ENCODE data around the gene STAT5B. TPM values are rescaled to one million over a fixed set of nuclear protein-coding genes. Genes with fewer than 3 reads are reported as not detected.

The STAT5B gene
- total and polyA plus RNA-seq, 2 of the 8 experiments (the other 6 are each of a cell fraction or from before 2014, with no cell fraction given): 35.3 to 52.6 TPM

DNA sequence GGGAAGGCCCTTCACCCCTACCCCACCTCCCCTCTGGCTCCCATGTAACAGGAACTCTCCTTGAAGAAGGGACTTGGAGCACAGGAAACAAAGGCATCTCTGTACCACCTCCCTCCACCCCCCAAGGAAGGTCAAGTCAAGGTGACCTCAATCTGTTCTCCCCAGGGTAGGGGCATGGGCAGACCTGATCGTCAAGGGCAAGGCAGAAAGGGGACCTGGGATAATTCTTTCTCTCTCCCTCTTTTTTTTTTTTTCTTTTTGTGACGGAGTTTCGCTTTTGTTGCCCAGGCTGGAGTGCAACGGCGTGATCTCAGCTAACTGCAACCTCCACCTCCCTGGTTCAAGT, 7.8 kb upstream of the STAT5B start (continued):
- no peak for TF ChIP-seq GABPA (IDR thresholded peaks at IDR 0.05; ENCODE audit: borderline replicate concordance, insufficient read depth, low read length)
- TF ChIP-seq, protein P1, sequence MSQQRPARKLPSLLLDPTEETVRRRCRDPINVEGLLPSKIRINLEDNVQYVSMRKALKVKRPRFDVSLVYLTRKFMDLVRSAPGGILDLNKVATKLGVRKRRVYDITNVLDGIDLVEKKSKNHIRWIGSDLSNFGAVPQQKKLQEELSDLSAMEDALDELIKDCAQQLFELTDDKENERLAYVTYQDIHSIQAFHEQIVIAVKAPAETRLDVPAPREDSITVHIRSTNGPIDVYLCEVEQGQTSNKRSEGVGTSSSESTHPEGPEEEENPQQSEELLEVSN (IDR thresholded peaks at IDR 0.05): no peak
- TF ChIP-seq, protein P2, sequence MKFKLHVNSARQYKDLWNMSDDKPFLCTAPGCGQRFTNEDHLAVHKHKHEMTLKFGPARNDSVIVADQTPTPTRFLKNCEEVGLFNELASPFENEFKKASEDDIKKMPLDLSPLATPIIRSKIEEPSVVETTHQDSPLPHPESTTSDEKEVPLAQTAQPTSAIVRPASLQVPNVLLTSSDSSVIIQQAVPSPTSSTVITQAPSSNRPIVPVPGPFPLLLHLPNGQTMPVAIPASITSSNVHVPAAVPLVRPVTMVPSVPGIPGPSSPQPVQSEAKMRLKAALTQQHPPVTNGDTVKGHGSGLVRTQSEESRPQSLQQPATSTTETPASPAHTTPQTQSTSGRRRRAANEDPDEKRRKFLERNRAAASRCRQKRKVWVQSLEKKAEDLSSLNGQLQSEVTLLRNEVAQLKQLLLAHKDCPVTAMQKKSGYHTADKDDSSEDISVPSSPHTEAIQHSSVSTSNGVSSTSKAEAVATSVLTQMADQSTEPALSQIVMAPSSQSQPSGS (IDR thresholded peaks at IDR 0.05; ENCODE audit: low read length): no peak
- TF ChIP-seq CTBP2 (IDR thresholded peaks at IDR 0.05; ENCODE audit: borderline replicate concordance, insufficient read depth, insufficient read length, low read length): no peak
- no peak for TF ChIP-seq POLR2A (IDR thresholded peaks at IDR 0.05; ENCODE audit: control extremely low read depth in 1 of 2, low read depth in 2 of 2, low read length in 2 of 2)
- no peak for TF ChIP-seq ASH2L (IDR thresholded peaks at IDR 0.05; ENCODE audit: low read length)

All from H1 (cell line).